NB4 (cell line): ENCODE data around the gene CMIP.

Source experiments
- MYC ChIP-seq: IDR thresholded peaks from 2 replicates; pipeline ENCODE4 v1.6.1; 2011; ENCODE audit warnings: low read depth, low read length
- POLR2A ChIP-seq: IDR thresholded peaks from 2 replicates; pipeline ENCODE4 v1.6.1; 2011; ENCODE audit warnings: mild to moderate bottlenecking; ENCODE audit not compliant: insufficient read length; ENCODE audit errors: extremely low read depth
- TF ChIP-seq, protein P1 (sequence below): IDR thresholded peaks from one replicate; pipeline ENCODE4 v1.5.1; 2012; ENCODE audit warnings: low read depth, low read length

DNA sequence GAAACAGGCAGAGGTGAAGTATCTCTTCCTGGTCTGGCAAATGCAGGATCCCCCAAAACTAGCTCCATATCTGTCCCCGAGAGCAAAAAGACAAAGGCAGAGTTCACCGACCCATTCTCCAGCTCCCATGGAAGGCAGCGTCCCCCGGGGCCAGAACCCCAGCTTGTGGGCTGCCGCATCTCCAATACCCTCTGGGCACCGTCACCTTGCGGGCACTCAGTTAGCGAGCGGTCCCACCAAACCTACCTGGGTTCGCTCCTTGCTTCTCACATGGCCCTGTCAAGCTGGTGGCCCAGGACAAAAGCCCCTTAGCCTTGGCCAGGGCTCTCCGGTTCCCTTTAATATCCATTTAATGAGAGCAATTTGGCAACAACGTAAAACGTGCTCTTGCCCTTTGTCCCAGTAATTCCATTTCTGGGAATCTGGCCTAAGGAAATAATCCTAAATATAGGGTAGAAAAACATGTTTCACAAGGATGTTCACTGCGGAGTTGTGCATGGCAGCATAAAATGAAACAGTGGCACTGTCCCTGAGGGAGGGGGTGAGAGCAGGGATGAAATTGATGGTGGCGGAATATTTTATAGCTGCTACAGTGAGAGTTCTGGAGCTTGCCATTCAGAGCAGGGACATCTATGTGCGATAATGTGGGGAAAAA, 157.1 kb downstream of the CMIP start:
- TF ChIP-seq, protein P1, sequence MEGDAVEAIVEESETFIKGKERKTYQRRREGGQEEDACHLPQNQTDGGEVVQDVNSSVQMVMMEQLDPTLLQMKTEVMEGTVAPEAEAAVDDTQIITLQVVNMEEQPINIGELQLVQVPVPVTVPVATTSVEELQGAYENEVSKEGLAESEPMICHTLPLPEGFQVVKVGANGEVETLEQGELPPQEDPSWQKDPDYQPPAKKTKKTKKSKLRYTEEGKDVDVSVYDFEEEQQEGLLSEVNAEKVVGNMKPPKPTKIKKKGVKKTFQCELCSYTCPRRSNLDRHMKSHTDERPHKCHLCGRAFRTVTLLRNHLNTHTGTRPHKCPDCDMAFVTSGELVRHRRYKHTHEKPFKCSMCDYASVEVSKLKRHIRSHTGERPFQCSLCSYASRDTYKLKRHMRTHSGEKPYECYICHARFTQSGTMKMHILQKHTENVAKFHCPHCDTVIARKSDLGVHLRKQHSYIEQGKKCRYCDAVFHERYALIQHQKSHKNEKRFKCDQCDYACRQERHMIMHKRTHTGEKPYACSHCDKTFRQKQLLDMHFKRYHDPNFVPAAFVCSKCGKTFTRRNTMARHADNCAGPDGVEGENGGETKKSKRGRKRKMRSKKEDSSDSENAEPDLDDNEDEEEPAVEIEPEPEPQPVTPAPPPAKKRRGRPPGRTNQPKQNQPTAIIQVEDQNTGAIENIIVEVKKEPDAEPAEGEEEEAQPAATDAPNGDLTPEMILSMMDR = no peak
- TF ChIP-seq POLR2A = no peak
- TF ChIP-seq MYC = no peak
